ENCODE results near the gene IDH3B. TPM values are rescaled to one million over a fixed set of nuclear protein-coding genes. Genes with fewer than 3 reads are reported as not detected.

Gene IDH3B
- total RNA-seq, 1 donor from 2014 or later: 136 TPM

DNA sequence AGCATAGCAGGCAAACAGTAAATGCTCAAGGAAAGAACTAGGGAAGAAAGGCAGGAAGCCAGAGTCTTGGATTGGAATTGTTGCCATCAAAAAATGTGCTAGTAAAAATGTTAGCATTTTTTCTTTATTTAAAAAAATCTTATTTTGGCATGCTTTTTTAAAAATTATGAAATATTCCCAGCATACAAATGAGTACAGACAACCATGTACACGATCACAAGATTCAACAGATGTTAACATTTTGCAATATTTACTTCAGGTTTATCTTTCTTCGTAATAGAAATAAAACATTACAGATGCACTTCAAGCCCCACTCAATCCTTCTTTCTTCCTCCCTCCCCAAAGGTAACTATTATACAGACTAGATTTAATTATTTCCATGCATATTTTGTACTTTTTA, 39.0 kb downstream of the IDH3B start:
- DNase-seq (ENCODE audit: low spot score): no peak
- H3K27me3 Mint-ChIP-seq (ENCODE audit: unreplicated experiment): no peaks in the 10 kb centered on the region
- H3K4me3 Mint-ChIP-seq (ENCODE audit: unreplicated experiment): no peak overlapping the region
- no peaks in the 10 kb centered on the region for H3K4me1 Mint-ChIP-seq (ENCODE audit: unreplicated experiment)
- H3K27ac Mint-ChIP-seq (ENCODE audit: unreplicated experiment): no peak overlapping the region
- H3K36me3 Mint-ChIP-seq (ENCODE audit: low read depth, unreplicated experiment): no peaks in the 10 kb centered on the region
- TF ChIP-seq, protein P1, sequence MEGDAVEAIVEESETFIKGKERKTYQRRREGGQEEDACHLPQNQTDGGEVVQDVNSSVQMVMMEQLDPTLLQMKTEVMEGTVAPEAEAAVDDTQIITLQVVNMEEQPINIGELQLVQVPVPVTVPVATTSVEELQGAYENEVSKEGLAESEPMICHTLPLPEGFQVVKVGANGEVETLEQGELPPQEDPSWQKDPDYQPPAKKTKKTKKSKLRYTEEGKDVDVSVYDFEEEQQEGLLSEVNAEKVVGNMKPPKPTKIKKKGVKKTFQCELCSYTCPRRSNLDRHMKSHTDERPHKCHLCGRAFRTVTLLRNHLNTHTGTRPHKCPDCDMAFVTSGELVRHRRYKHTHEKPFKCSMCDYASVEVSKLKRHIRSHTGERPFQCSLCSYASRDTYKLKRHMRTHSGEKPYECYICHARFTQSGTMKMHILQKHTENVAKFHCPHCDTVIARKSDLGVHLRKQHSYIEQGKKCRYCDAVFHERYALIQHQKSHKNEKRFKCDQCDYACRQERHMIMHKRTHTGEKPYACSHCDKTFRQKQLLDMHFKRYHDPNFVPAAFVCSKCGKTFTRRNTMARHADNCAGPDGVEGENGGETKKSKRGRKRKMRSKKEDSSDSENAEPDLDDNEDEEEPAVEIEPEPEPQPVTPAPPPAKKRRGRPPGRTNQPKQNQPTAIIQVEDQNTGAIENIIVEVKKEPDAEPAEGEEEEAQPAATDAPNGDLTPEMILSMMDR (IDR thresholded peaks at IDR 0.05; ENCODE audit: unreplicated experiment): no peak
- H3K9me3 Mint-ChIP-seq (ENCODE audit: unreplicated experiment): no peaks in the 10 kb centered on the region

DNA sequence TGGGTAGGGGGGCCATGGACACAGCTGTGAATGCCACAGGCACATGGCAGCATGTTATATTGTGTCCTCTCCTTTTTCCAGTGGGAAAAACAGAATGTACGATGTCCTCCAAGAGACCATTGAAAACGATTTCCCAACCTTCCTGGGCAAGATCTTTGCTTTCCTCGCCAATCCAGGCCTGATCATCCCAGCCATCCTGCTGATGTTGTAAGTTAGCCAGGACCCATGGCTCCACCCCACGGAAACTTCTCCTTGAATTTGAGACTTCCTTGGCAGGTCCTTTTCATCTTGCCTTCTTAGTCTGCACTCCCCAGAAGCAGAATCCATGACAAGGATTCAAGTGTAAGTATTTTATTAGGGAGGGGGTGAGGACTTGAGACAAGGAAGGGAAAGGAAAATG, 39.8 kb downstream of the IDH3B start:
- Mint-ChIP-seq H3K9me3 (ENCODE audit: unreplicated experiment) (no peaks in the 10 kb centered on the region), H3K36me3 (ENCODE audit: low read depth, unreplicated experiment) (no peaks in the 10 kb centered on the region), H3K27me3 (ENCODE audit: unreplicated experiment) (no peaks in the 10 kb centered on the region), H3K27ac (ENCODE audit: unreplicated experiment) (no peak overlapping the region), H3K4me3 (ENCODE audit: unreplicated experiment) (no peak overlapping the region), H3K4me1 (ENCODE audit: unreplicated experiment) (no peaks in the 10 kb centered on the region)
- TF ChIP-seq, protein P1 (IDR thresholded peaks at IDR 0.05; ENCODE audit: unreplicated experiment): no peak
- DNase-seq (ENCODE audit: low spot score): no peak

DNA sequence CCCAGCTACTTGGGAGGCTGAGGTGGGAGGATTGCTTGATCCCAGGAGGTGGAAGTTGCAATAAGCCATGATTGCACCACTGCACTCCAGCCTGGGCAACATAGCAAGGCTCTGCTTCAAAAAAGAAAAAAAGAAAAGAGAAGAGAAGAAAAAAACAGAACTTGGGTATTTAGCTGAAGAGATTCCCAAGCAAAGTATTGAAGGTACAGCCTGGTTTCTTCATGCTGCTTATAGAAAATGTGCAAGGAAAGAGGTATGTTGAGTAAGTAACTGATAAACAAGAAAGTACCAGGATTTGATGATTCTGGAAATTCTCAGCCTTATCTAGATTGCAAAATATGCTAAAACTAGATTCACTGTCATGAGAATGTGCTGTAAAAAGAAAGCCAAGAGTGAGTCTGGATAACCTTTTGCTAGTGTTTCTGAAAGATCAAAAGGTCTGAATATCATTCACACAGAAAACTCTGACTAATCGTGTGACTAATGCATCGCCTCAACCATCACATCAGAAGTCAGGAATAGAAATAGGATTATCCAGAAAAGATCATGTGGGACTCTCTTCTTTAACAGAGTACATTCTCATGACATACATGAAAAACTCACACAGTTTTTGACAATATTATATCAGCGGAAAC, 43.9 kb downstream of the IDH3B start:
- Mint-ChIP-seq H3K4me3 (ENCODE audit: unreplicated experiment) (no peak overlapping the region), H3K27me3 (ENCODE audit: unreplicated experiment) (peaks cover 2% of the 10 kb centered on the region), H3K4me1 (ENCODE audit: unreplicated experiment) (no peaks in the 10 kb centered on the region), H3K9me3 (ENCODE audit: unreplicated experiment) (no peaks in the 10 kb centered on the region), H3K36me3 (ENCODE audit: low read depth, unreplicated experiment) (no peaks in the 10 kb centered on the region), H3K27ac (ENCODE audit: unreplicated experiment) (no peak overlapping the region)
- TF ChIP-seq, protein P1 (IDR thresholded peaks at IDR 0.05; ENCODE audit: unreplicated experiment): no peak
- DNase-seq (ENCODE audit: low spot score): no peak

DNA sequence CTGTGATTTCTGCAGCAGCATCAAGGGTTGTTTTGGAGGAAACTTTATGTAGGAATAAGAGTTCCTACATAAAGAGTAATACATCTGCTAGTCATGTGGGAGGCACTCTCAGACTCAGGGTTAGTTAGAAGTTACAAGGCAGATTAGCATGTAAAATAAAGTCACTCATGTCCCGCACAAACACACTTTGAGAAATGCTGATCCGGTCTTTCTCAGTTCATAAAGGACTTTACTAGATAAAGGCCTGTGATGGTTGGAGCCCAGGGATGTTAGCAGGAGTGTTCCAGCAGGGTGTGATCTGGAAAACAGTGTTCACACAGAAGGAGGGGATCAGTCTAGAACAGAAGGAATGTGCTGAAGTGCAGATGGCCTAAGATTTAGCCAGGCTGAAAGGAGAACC, 44.7 kb downstream of the IDH3B start:
- H3K27me3 Mint-ChIP-seq (ENCODE audit: unreplicated experiment): peaks cover 2% of the 10 kb centered on the region
- no peak overlapping the region for H3K27ac Mint-ChIP-seq (ENCODE audit: unreplicated experiment)

GRCh38 chr20:2618815-2619214, 45.2 kb downstream of the IDH3B start:
- no peaks in the 10 kb centered on the region for H3K9me3 Mint-ChIP-seq (ENCODE audit: unreplicated experiment)
- peaks cover 2% of the 10 kb centered on the region for H3K27me3 Mint-ChIP-seq (ENCODE audit: unreplicated experiment)
- no peak overlapping the region for H3K27ac Mint-ChIP-seq (ENCODE audit: unreplicated experiment)
- TF ChIP-seq, protein P1 (IDR thresholded peaks at IDR 0.05; ENCODE audit: unreplicated experiment): no peak
- no peaks in the 10 kb centered on the region for H3K4me1 Mint-ChIP-seq (ENCODE audit: unreplicated experiment)
- no peak for DNase-seq (ENCODE audit: low spot score)
- H3K36me3 Mint-ChIP-seq (ENCODE audit: low read depth, unreplicated experiment): no peaks in the 10 kb centered on the region
- no peak overlapping the region for H3K4me3 Mint-ChIP-seq (ENCODE audit: unreplicated experiment)

More for the DNA sequence above, 44.7 kb downstream of the IDH3B start:
- Mint-ChIP-seq H3K36me3 (ENCODE audit: low read depth, unreplicated experiment) (no peaks in the 10 kb centered on the region), H3K4me1 (ENCODE audit: unreplicated experiment) (no peaks in the 10 kb centered on the region), H3K4me3 (ENCODE audit: unreplicated experiment) (no peak overlapping the region), H3K9me3 (ENCODE audit: unreplicated experiment) (no peaks in the 10 kb centered on the region)
- no peak for DNase-seq (ENCODE audit: low spot score)
- TF ChIP-seq, protein P1 (IDR thresholded peaks at IDR 0.05; ENCODE audit: unreplicated experiment): no peak
